ENCODE data around the gene ATP2A2. TPM values are rescaled to one million over a fixed set of nuclear protein-coding genes. Genes with fewer than 3 reads are reported as not detected.

The ATP2A2 gene
- total RNA-seq, 4 donors from 2014 or later: 116 to 238 (median 132) TPM

GRCh38 chr12:110312581-110313360 is 31.7 kb downstream of the ATP2A2 start:
- DNase-seq (ENCODE audit: low spot score) (no peak), ATAC-seq (ENCODE audit: low FRiP score) (peak; percentile 55)
- no peak for TF ChIP-seq CTCF (IDR thresholded peaks at IDR 0.05)

GRCh38 chr12:110314308-110314707 is 33.3 kb downstream of the ATP2A2 start:
- ATAC-seq (ENCODE audit: low FRiP score): peak; percentile 43
- DNase-seq (ENCODE audit: low spot score): no peak
- TF ChIP-seq CTCF (IDR thresholded peaks at IDR 0.05): no peak

GRCh38 chr12:110316861-110317260 is 35.8 kb downstream of the ATP2A2 start:
- ATAC-seq (ENCODE audit: low FRiP score): peak; percentile 58
- DNase-seq (ENCODE audit: low spot score): no peak
- TF ChIP-seq CTCF (IDR thresholded peaks at IDR 0.05): no peak

GRCh38 chr12:110317911-110318310 is 36.9 kb downstream of the ATP2A2 start:
- DNase-seq (ENCODE audit: low spot score) (no peak), ATAC-seq (ENCODE audit: low FRiP score) (no peak)
- TF ChIP-seq CTCF (IDR thresholded peaks at IDR 0.05): no peak

- no peak for TF ChIP-seq CTCF (IDR thresholded peaks at IDR 0.05)
- no peak for DNase-seq (ENCODE audit: low spot score)
- ATAC-seq (ENCODE audit: low FRiP score): no peak
Measured at GRCh38 chr12:110320550-110320949, 39.5 kb downstream of the ATP2A2 start.

- ATAC-seq (ENCODE audit: low FRiP score) (no peak), DNase-seq (ENCODE audit: low spot score) (no peak)
- no peak for TF ChIP-seq CTCF (IDR thresholded peaks at IDR 0.05)
Measured at GRCh38 chr12:110329710-110330109, 48.7 kb downstream of the ATP2A2 start.

GRCh38 chr12:110330124-110330523 is 49.1 kb downstream of the ATP2A2 start:
- no peak for TF ChIP-seq CTCF (IDR thresholded peaks at IDR 0.05)
- no peak for ATAC-seq (ENCODE audit: low FRiP score)

More at GRCh38 chr12:110330124-110330523, 49.1 kb downstream of the ATP2A2 start:
- DNase-seq (ENCODE audit: low spot score): no peak
